WTC11 (cell line): ENCODE data around the gene LAD1.

Experiments used
- ATF1 ChIP-seq: sonication (generic); formaldehyde crosslinking; IDR thresholded peaks from 2 replicates; pipeline ENCODE4 v1.8.1; 2023; ENCODE audit warnings: mild to moderate bottlenecking, moderate library complexity, missing genetic modification reagents
- ATF3 ChIP-seq: sonication (generic); formaldehyde crosslinking; conservative IDR thresholded peaks from 2 replicates; pipeline ENCODE4 v1.8.1; 2022; ENCODE audit warnings: mild to moderate bottlenecking, missing genetic modification reagents
- CTCF ChIP-seq: fragments of 200-600 bp; IDR thresholded peaks from 2 replicates; pipeline ENCODE4 v1.8.0; 2022; ENCODE audit warnings: antibody characterized with exemption
- E2F5 ChIP-seq: sonication (generic); formaldehyde crosslinking; IDR thresholded peaks from 2 replicates; pipeline ENCODE4 v1.8.1; 2022; ENCODE audit warnings: mild to moderate bottlenecking, moderate library complexity, missing genetic modification reagents
- TP53 ChIP-seq: sonication (generic); formaldehyde crosslinking; IDR thresholded peaks from 2 replicates; pipeline ENCODE4 v1.8.1; 2023; ENCODE audit warnings: mild to moderate bottlenecking, missing genetic modification reagents
- ZNF138 ChIP-seq: sonication (generic); formaldehyde crosslinking; conservative IDR thresholded peaks from 2 replicates; pipeline ENCODE4 v1.8.1; 2022; ENCODE audit warnings: mild to moderate bottlenecking, moderate library complexity, missing genetic modification reagents

- TF ChIP-seq CTCF (no peak), E2F5 (no peak), TP53 (no peak), ATF1 (CRISPR knock-in tag) (no peak), ZNF138 (CRISPR knock-in tag) (no peak), ATF3 (no peak)
Measured at GRCh38 chr1:201424146-201424545, 25.0 kb upstream of the LAD1 start.
